ENCODE measurements around the gene EPHB3. TPM values are rescaled to one million over a fixed set of nuclear protein-coding genes. Genes with fewer than 3 reads are reported as not detected.

EPHB3 gene
- total and polyA plus RNA-seq, 3 donors from 2014 or later = 2.0 to 2.6 (median 2.3) TPM

- Histone ChIP-seq H3K4me1 (peaks cover 15% of the 10 kb centered on the region), H3K36me3 (ENCODE audit: low read depth, missing control alignments) (no peaks in the 10 kb centered on the region), H3K9me3 (no peaks in the 10 kb centered on the region), H3K27ac (no peak overlapping the region), H3K27me3 (no peaks in the 10 kb centered on the region), H3K4me3 (no peak overlapping the region)
- TF ChIP-seq CTCF (IDR thresholded peaks at IDR 0.05) (no peak), POLR2A (IDR thresholded peaks at IDR 0.05) (no peak)
- WGBS, 2 donors = 45 to 64% methylated on average over 12 of the region's 12 CpGs
- no peak for DNase-seq
- intact Hi-C loops (cut with DNase I; ENCODE audit: low total_unique reads) = no loop called here
These were observed 10.3 kb downstream of the EPHB3 start for GRCh38 chr3:184571750-184572377.

- no peaks in the 10 kb centered on the region for H3K27me3 ChIP-seq
- H3K27ac ChIP-seq = no peak overlapping the region
- H3K36me3 ChIP-seq (ENCODE audit: low read depth, missing control alignments) = no peaks in the 10 kb centered on the region
- no peak for TF ChIP-seq CTCF (IDR thresholded peaks at IDR 0.05)
- TF ChIP-seq POLR2A (IDR thresholded peaks at IDR 0.05) = no peak
- intact Hi-C loops (cut with DNase I; ENCODE audit: low total_unique reads) = no loop called here
- peaks cover 15% of the 10 kb centered on the region for H3K4me1 ChIP-seq
- H3K9me3 ChIP-seq = no peaks in the 10 kb centered on the region
- DNase-seq = no peak
- 91 to 93% methylated on average over 16 to 33 of the region's 33 CpGs for WGBS, 2 donors
- H3K4me3 ChIP-seq = no peak overlapping the region
These were observed 11.2 kb downstream of the EPHB3 start for GRCh38 chr3:184572633-184573270.

- no peak overlapping the region for H3K27ac ChIP-seq
- TF ChIP-seq CTCF (IDR thresholded peaks at IDR 0.05) = no peak
- TF ChIP-seq POLR2A (IDR thresholded peaks at IDR 0.05) = no peak
- no peaks in the 10 kb centered on the region for H3K36me3 ChIP-seq (ENCODE audit: low read depth, missing control alignments)
- intact Hi-C loops (cut with DNase I; ENCODE audit: low total_unique reads) = no loop called here
- no peak overlapping the region for H3K4me3 ChIP-seq
- DNase-seq = no peak
- 82 to 87% methylated on average over 10 to 15 of the region's 15 CpGs for WGBS, 2 donors
- no peaks in the 10 kb centered on the region for H3K27me3 ChIP-seq
- no peaks in the 10 kb centered on the region for H3K9me3 ChIP-seq
- no peaks in the 10 kb centered on the region for H3K4me1 ChIP-seq
These were observed 13.2 kb downstream of the EPHB3 start for GRCh38 chr3:184574515-184575417.

GRCh38 chr3:184575701-184576100 is 14.1 kb downstream of the EPHB3 start:
- DNase-seq = no peak
- no peaks in the 10 kb centered on the region for H3K36me3 ChIP-seq (ENCODE audit: low read depth, missing control alignments)
- H3K4me3 ChIP-seq = no peak overlapping the region
- TF ChIP-seq POLR2A (IDR thresholded peaks at IDR 0.05) (no peak), CTCF (IDR thresholded peaks at IDR 0.05) (no peak)
- intact Hi-C loops (cut with DNase I; ENCODE audit: low total_unique reads) = no loop called here
- 94 to 96% methylated on average over 7 to 9 of the region's 9 CpGs for WGBS, 2 donors
- H3K27me3 ChIP-seq = no peaks in the 10 kb centered on the region
- no peaks in the 10 kb centered on the region for H3K4me1 ChIP-seq
- no peaks in the 10 kb centered on the region for H3K9me3 ChIP-seq
- no peak overlapping the region for H3K27ac ChIP-seq
